GM12878 (cell line): ENCODE data around the gene PRR12.

Source experiments
- BCL11A ChIP-seq: IDR thresholded peaks from 2 replicates; pipeline ENCODE4 v1.6.1; 2011; ENCODE audit warnings: low read depth, low read length
- CBX3 ChIP-seq: fragments of 200-600 bp; sonication (generic); IDR thresholded peaks from 2 replicates; pipeline ENCODE4 v1.6.1; 2016; ENCODE audit warnings: low read depth, borderline replicate concordance
- FOXM1 ChIP-seq: IDR thresholded peaks from 2 replicates; pipeline ENCODE4 v1.6.1; 2012; ENCODE audit warnings: low read depth, mild to moderate bottlenecking, inconsistent platforms, low read length, moderate library complexity
- TF ChIP-seq, protein P1 (sequence below), 3 experiments: IDR thresholded peaks in 2 of 3; conservative IDR thresholded peaks in 1 of 3; 2 replicates each; pipeline ENCODE4 v1.5.1; 2011; ENCODE audit warnings: low read depth in 3 of 3, low read length in 3 of 3, mild to moderate bottlenecking in 3 of 3, control low read depth in 2 of 3, moderate library complexity in 2 of 3, inconsistent platforms in 1 of 3, mixed read lengths in 1 of 3; ENCODE audit not compliant: control insufficient read depth in 2 of 3, insufficient read depth in 1 of 3; ENCODE audit errors: extremely low read depth in 1 of 3

DNA sequence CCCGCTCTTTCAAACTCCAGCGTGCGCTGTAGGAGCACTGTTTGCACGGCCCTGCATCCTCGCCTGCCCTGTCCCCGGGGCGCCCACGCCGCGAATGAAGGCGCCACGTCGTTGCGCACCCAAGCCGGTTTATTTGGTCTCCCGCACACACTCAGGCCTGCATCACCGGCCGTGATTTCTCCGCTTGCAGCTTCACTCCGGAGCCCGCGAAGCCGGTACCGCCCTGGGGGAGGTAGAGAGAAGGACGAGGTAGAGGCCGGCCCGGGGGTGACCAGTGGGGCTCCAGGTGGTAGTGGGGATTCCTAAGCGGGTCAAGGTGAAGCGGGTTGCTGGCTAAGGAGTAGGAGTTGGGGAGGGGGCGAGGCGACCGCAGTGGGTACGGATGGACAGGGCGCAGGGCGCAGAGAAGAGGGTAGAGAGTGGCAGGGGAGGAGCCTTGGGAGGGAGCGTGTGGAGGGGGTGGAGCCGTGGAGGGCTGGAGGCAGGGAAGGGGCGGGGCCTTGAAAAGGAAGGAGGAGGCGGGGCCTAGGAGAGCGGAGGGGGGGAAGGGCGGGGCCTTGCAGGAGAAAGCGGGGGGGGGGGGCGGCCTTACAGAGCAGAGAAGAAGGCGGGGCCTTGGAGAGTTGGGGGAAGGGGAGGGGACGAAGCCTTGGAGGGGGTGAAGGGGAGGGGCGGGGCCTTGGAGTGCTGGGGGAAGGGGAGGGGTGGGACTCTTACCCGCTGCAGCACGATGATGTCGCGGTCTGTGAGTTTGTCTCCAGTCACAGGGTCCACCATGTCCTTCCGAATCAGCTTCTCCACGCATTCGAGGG is 35.2 kb upstream of the PRR12 start:
- TF ChIP-seq, protein P1, sequence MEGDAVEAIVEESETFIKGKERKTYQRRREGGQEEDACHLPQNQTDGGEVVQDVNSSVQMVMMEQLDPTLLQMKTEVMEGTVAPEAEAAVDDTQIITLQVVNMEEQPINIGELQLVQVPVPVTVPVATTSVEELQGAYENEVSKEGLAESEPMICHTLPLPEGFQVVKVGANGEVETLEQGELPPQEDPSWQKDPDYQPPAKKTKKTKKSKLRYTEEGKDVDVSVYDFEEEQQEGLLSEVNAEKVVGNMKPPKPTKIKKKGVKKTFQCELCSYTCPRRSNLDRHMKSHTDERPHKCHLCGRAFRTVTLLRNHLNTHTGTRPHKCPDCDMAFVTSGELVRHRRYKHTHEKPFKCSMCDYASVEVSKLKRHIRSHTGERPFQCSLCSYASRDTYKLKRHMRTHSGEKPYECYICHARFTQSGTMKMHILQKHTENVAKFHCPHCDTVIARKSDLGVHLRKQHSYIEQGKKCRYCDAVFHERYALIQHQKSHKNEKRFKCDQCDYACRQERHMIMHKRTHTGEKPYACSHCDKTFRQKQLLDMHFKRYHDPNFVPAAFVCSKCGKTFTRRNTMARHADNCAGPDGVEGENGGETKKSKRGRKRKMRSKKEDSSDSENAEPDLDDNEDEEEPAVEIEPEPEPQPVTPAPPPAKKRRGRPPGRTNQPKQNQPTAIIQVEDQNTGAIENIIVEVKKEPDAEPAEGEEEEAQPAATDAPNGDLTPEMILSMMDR (IDR thresholded peaks at IDR 0.05 in 2 of 3, conservative IDR thresholded peaks at IDR 0.05 in 1 of 3; ENCODE audit: control insufficient read depth in 2 of 3, extremely low read depth in 1 of 3, insufficient read depth in 1 of 3, low read depth in 3 of 3, low read length in 3 of 3): no peak
- TF ChIP-seq FOXM1: no peak
- TF ChIP-seq BCL11A: no peak
- TF ChIP-seq CBX3: no peak
